M059J (cell line): ENCODE measurements around the gene DGKI. TPM values are rescaled to one million over a fixed set of nuclear protein-coding genes. Genes with fewer than 3 reads are reported as not detected.

Experiments used
- DNase-seq: peaks from one replicate; pipeline ENCODE4 v3.0.0-alpha.2; 2012; ENCODE audit warnings: low read depth
- total RNA-seq: library from RNA; depleted of rRNA; stranded (reverse); fragments of >200 nt; shearing (Covaris generic); gene quantifications from 2 replicates; pipeline ENCODE4 v1.2.3, GENCODE V29; 2014; rRNA removed

The DGKI gene
- total RNA-seq, 1 experiment from 2014 or later: 1.1 TPM

- DNase-seq: peak; percentile 55
Measured at GRCh38 chr7:137354396-137354795, 492.4 kb downstream of the DGKI start.

DNA sequence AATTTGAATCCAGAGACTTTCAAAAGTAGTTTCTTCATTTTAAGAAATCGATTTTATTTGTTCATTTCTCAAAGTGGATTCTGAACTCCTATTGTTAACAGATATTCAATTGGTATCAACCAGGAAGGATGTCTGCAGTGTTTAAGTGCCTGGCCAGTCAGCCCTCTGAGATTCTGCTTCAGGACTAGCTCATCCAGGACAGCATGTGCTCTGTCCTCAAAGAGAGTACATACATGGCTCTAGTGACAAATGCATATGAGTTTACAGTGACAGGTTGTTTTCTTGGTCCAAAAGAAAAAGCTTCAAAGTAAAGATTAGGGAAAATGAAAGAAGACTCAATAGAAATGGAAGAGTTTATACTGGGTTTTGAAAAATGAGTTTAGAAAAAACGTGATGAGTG, 494.8 kb downstream of the DGKI start:
- no peak for DNase-seq

- peak; percentile 41 for DNase-seq
Measured at GRCh38 chr7:137345799-137346449, 500.9 kb downstream of the DGKI start.

GRCh38 chr7:137343281-137343841, 503.4 kb downstream of the DGKI start, which contains the start of gene PTN:
PTN (minus strand) TSS chr7:137343733; CDS start chr7:137254973, 88,760 bp downstream.
- peak; percentile 90 for DNase-seq

GRCh38 chr7:137342828-137343261, 503.9 kb downstream of the DGKI start:
- DNase-seq: peak; percentile 42

GRCh38 chr7:137342265-137342664, 504.5 kb downstream of the DGKI start:
- peak; percentile 42 for DNase-seq

- DNase-seq: peak; percentile 16
Measured at GRCh38 chr7:137337902-137338301, 508.9 kb downstream of the DGKI start.

- DNase-seq: peak; percentile 73
Measured at GRCh38 chr7:137335814-137336213, 511.0 kb downstream of the DGKI start.

GRCh38 chr7:137331378-137331777, 515.4 kb downstream of the DGKI start:
- peak; percentile 76 for DNase-seq

Other genes starting within 250 kb of the DGKI start
- 16.5 and 31.9 TPM in 2 replicates for gene CREB3L2, start 155.1 kb upstream of the DGKI start, total RNA-seq
- not detected in 2 replicates for gene AKR1D1, start 229.5 kb upstream of the DGKI start, total RNA-seq